Astrocyte (in vitro differentiated cells and primary cell): ENCODE measurements around the gene PACS2. TPM values are rescaled to one million over a fixed set of nuclear protein-coding genes. Genes with fewer than 3 reads are reported as not detected.

ENCODE experiments used
- DNase-seq: peaks from one replicate; pipeline ENCODE4 v3.0.0-alpha.2; 2010; ENCODE audit warnings: low read depth
- FAIRE-seq: peaks from 2 replicates; lab custom pipeline; 2011; peaks lifted over from hg19 to GRCh38; lab: Jason Lieb, UNC
- H2AFZ ChIP-seq: 2 replicates; pipeline ENCODE4 v1.6.0; 2012; ENCODE audit warnings: low read depth, low read length, inconsistent platforms
- H3K27ac ChIP-seq: 2 replicates; pipeline ENCODE4 v1.5.1; 2011; ENCODE audit warnings: low read depth, low read length, inconsistent platforms
- H3K27me3 ChIP-seq: 2 replicates; pipeline ENCODE4 v1.6.0; 2011; ENCODE audit warnings: low read length, inconsistent platforms; ENCODE audit not compliant: insufficient read depth
- H3K36me3 ChIP-seq: 2 replicates; pipeline ENCODE4 v1.5.1; 2011; ENCODE audit warnings: low read length, inconsistent platforms; ENCODE audit not compliant: insufficient read depth
- H3K4me1 ChIP-seq: 2 replicates; pipeline ENCODE4 v1.5.1; 2011; ENCODE audit warnings: low read length, inconsistent platforms; ENCODE audit not compliant: insufficient read depth
- H3K4me2 ChIP-seq: 2 replicates; pipeline ENCODE4 v1.6.0; 2012; ENCODE audit warnings: low read length, inconsistent platforms
- H3K4me3 ChIP-seq: 2 replicates; pipeline ENCODE4 v1.5.1; 2011; ENCODE audit warnings: low read depth, mild to moderate bottlenecking, low read length, inconsistent platforms; ENCODE audit not compliant: insufficient read depth
- H3K79me2 ChIP-seq: 2 replicates; pipeline ENCODE4 v1.6.0; 2012; ENCODE audit warnings: mild to moderate bottlenecking, low read length, inconsistent platforms; ENCODE audit not compliant: insufficient read depth
- H3K9ac ChIP-seq: 2 replicates; pipeline ENCODE4 v1.6.0; 2012; ENCODE audit warnings: mild to moderate bottlenecking, low read length, inconsistent platforms
- H3K9me3 ChIP-seq: 2 replicates; pipeline ENCODE4 v1.5.1; 2012; ENCODE audit warnings: low read depth, mild to moderate bottlenecking, low read length, inconsistent platforms; ENCODE audit not compliant: insufficient read depth
- H4K20me1 ChIP-seq: 2 replicates; pipeline ENCODE4 v1.6.0; 2012; ENCODE audit warnings: low read length, inconsistent platforms; ENCODE audit not compliant: insufficient read depth
- H3K27ac Mint-ChIP-seq: one replicate; pipeline ENCODE4 v1.8.0; 2021; ENCODE audit warnings: mild to moderate bottlenecking, mixed read lengths; ENCODE audit not compliant: unreplicated experiment
- H3K27me3 Mint-ChIP-seq: one replicate; pipeline ENCODE4 v1.8.0; 2021; ENCODE audit warnings: low read depth, mixed read lengths; ENCODE audit not compliant: unreplicated experiment
- H3K36me3 Mint-ChIP-seq: one replicate; pipeline ENCODE4 v1.8.0; 2021; ENCODE audit warnings: low read depth, mixed read lengths; ENCODE audit not compliant: unreplicated experiment
- H3K4me1 Mint-ChIP-seq: one replicate; pipeline ENCODE4 v1.8.0; 2021; ENCODE audit warnings: low read depth, mixed read lengths; ENCODE audit not compliant: unreplicated experiment
- H3K4me3 Mint-ChIP-seq: one replicate; pipeline ENCODE4 v1.8.0; 2021; ENCODE audit warnings: mild to moderate bottlenecking, moderate library complexity, mixed read lengths; ENCODE audit not compliant: unreplicated experiment
- H3K9me3 Mint-ChIP-seq: one replicate; pipeline ENCODE4 v1.8.0; 2021; ENCODE audit warnings: mild to moderate bottlenecking, mixed read lengths; ENCODE audit not compliant: unreplicated experiment
- CTCF ChIP-seq: IDR thresholded peaks from 2 replicates; pipeline ENCODE4 v1.5.1; 2011; ENCODE audit warnings: low read depth, mild to moderate bottlenecking, inconsistent platforms, low read length, moderate library complexity; ENCODE audit not compliant: insufficient read depth
- EZH2 ChIP-seq: IDR thresholded peaks from 2 replicates; pipeline ENCODE4 v1.6.1; 2012; ENCODE audit warnings: mild to moderate bottlenecking, low read length, inconsistent platforms; ENCODE audit not compliant: insufficient read depth
- total RNA-seq: library from RNA; stranded (reverse); gene quantifications from 2 replicates; pipeline ENCODE4 v1.2.1, GENCODE V29; 2021

The PACS2 gene
- total RNA-seq, 1 donor from 2014 or later = 51.0 TPM

- H3K27me3 ChIP-seq = no peaks in the 10 kb centered on the region
- no peak overlapping the region for H3K4me2 ChIP-seq
- DNase-seq (no peak), FAIRE-seq (no peak)
- no peaks in the 10 kb centered on the region for H3K36me3 ChIP-seq
- peaks cover 3% of the 10 kb centered on the region for H3K36me3 Mint-ChIP-seq
- H3K27ac Mint-ChIP-seq = no peak overlapping the region
- H3K79me2 ChIP-seq = no peaks in the 10 kb centered on the region
- no peaks in the 10 kb centered on the region for H3K4me1 ChIP-seq
- no peaks in the 10 kb centered on the region for H4K20me1 ChIP-seq
- H3K4me3 Mint-ChIP-seq = no peak overlapping the region
- no peak overlapping the region for H3K4me3 ChIP-seq
- H3K4me1 Mint-ChIP-seq = no peaks in the 10 kb centered on the region
- no peaks in the 10 kb centered on the region for H3K9me3 ChIP-seq
- TF ChIP-seq CTCF (no peak), EZH2 (no peak)
- no peak overlapping the region for H3K9ac ChIP-seq
- H3K9me3 Mint-ChIP-seq = no peaks in the 10 kb centered on the region
- H3K27me3 Mint-ChIP-seq = no peaks in the 10 kb centered on the region
- H3K27ac ChIP-seq = no peak overlapping the region
- H2AFZ ChIP-seq = no peak overlapping the region
These were observed 75.0 kb downstream of the PACS2 start for GRCh38 chr14:105389534-105389933.

- no peak overlapping the region for H3K4me2 ChIP-seq
- Mint-ChIP-seq H3K4me3 (no peak overlapping the region), H3K27ac (no peak overlapping the region), H3K9me3 (no peaks in the 10 kb centered on the region), H3K36me3 (peaks cover 3% of the 10 kb centered on the region), H3K4me1 (no peaks in the 10 kb centered on the region), H3K27me3 (no peaks in the 10 kb centered on the region)
- H3K79me2 ChIP-seq = no peaks in the 10 kb centered on the region
- DNase-seq (no peak), FAIRE-seq (no peak)
- H3K9me3 ChIP-seq = no peaks in the 10 kb centered on the region
- no peaks in the 10 kb centered on the region for H3K27me3 ChIP-seq
- H4K20me1 ChIP-seq = no peaks in the 10 kb centered on the region
- H3K27ac ChIP-seq = no peak overlapping the region
- no peaks in the 10 kb centered on the region for H3K4me1 ChIP-seq
- H3K36me3 ChIP-seq = no peaks in the 10 kb centered on the region
- H3K9ac ChIP-seq = no peak overlapping the region
- TF ChIP-seq CTCF (no peak), EZH2 (no peak)
- no peak overlapping the region for H3K4me3 ChIP-seq
- H2AFZ ChIP-seq = no peak overlapping the region
These were observed 75.7 kb downstream of the PACS2 start for GRCh38 chr14:105389976-105390848.
